NCI-H1436 (cell line): Measurements from ENCODE around the gene PIGN.
"Not testable (repeated sequence)": the region's sequence is repeated elsewhere in the genome, so short reads cannot be mapped to it uniquely, and the experiment has no call there.

ENCODE experiments used
- DNase-seq: peaks from one replicate; lab custom pipeline; 2025; lab: John Stamatoyannopoulos, UW

PIGN gene

GRCh38 chr18:62054929-62055498 lies 131.8 kb downstream of the PIGN start:
- no peak for DNase-seq

GRCh38 chr18:62048279-62048678 lies 138.6 kb downstream of the PIGN start:
- no peak for DNase-seq

- no peak for DNase-seq
These were observed 141.5 kb downstream of the PIGN start for GRCh38 chr18:62045316-62045715.

DNA sequence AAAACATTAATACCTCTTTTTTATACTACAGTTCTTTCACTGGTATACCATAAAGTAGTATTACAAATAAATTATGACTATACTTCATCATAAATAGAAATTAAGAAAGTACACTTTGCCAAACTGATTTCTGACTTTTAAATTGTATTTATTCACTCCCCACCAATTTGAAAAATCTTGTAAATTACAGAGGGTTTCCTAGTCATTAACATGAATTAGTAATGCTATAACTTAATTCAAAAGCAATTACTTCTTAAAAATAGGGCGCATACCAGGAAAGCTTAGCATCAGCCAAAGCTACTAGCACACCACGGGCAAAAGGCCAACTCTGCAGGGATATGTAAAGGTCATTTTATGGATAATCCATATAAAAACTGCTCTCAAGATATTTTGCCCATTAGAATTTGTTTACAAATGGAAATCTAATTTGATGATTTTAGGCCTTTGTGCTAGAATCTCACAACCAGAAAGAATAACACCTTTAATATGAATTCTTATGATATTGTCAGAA lies 142.3 kb downstream of the PIGN start:
- no peak for DNase-seq

GRCh38 chr18:62037989-62038778 lies 148.7 kb downstream of the PIGN start:
- no peak for DNase-seq

GRCh38 chr18:62037012-62037742 lies 149.7 kb downstream of the PIGN start:
- DNase-seq: no peak

- not testable (repeated sequence) for DNase-seq
These were observed 152.6 kb downstream of the PIGN start for GRCh38 chr18:62034286-62034685.

- no peak for DNase-seq
These were observed 153.1 kb downstream of the PIGN start for GRCh38 chr18:62033756-62034155.

- no peak for DNase-seq
These were observed 153.6 kb downstream of the PIGN start for GRCh38 chr18:62033207-62033606.

GRCh38 chr18:62030091-62030985 lies 156.5 kb downstream of the PIGN start:
- no peak for DNase-seq

DNA sequence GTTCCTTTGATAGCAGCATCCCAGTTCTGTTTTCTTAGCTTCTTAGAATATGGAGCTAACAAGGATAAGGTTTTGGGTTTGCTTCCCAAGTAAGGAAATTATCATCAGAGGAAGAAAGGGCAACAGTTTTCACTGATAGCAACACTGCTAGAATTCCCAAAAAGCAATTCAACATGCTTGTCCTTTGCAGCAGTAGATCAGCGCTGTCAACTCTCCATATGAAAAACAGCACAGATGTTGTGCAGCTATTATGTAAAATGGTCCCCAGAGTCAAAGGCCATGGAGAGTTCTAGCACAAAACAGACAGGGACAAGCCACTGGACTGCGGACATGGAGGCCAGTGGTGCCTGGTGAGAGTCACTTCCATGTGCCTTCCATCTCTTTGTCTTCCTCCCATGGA lies 158.1 kb downstream of the PIGN start:
- no peak for DNase-seq

GRCh38 chr18:62027914-62028520 lies 158.8 kb downstream of the PIGN start:
- no peak for DNase-seq

DNA sequence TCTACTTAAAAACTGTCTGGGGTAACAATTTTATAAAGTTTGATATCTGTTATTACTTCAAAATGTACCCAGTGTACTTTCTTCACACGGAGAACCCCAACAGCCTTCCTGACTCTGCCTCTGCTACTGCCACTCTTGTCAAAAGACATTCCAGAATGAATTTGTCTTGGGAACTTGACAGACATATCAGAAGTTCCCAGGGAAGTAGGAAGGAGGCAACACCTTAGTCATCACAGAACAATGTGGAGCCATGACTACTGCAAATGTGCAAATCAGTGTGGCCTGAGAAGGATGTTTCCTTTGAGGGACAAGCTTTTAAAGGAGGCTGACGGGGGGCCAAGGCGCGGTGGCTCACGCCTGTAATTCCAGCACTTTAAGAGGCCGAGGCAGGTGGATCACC lies 160.3 kb downstream of the PIGN start:
- no peak for DNase-seq

- no peak for DNase-seq
These were observed 161.9 kb downstream of the PIGN start for GRCh38 chr18:62024983-62025382.

DNA sequence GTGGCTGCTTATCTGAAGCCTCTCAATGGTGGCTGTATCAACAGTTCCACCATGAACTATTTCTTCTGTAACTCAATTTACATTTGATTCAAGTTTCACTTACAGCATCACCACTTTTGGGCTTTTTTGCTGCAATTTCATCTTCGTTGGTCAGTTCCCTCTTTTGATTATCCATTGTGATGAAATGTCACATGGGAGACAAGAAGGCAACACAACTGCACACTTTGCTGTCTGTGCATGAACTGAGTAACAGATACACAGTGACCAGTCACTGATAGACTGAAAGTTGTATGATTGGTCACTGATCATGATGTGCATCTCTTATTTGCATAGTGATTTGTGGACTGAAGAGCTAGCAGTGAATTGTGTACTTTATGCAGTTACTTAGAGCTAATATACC lies 163.3 kb downstream of the PIGN start:
- no peak for DNase-seq

DNA sequence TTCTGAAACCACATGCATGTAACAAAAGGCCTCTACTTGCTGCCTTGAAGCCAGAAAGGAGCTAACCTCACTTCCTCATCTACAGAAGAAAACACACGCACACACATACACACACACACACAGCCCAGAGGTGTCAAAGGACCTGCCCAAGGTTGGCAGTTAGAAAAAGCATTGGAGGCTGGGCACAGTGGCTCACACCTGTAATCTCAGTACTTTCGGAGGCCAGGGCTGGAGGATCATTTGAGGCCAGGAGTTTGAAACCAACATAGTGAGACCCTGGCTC lies 168.2 kb downstream of the PIGN start:
- DNase-seq: no peak

DNA sequence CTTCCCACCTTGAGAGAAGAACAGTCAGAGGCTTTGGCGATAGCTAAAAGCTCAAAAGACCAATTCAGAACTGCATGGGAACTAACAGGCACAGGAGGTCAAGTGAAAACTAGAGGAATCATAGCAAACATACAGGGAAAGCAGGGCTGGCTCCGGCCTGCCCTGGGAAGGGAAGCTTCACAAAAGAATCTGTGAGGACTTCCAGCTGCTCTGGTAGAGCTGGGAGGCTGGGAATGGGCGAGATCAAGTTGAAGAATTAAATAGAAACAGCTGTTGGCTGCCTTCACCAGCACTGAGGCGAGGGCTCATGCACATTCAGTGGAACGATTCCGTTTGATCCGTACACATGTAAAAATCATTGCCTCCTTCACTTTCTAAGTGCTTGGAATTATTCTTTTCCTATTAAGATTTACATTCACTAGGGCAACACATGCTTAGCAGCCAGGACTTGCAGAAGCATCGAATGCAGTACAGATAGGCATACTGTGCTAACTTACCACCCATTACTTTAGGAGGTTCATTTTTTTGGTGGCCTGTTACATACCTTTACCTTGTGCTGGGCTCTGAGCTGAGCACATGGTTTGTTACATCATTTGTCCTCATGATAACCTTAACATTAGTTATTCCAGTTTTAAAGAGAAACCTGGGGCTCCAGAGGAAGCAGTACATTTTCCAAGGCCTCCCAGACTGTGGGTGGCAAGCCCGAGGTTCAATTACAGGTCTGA lies 168.7 kb downstream of the PIGN start:
- no peak for DNase-seq

- no peak for DNase-seq
These were observed 169.2 kb downstream of the PIGN start for GRCh38 chr18:62017618-62018017.

GRCh38 chr18:62011416-62011815 lies 175.4 kb downstream of the PIGN start:
- no peak for DNase-seq

- no peak for DNase-seq
These were observed 177.3 kb downstream of the PIGN start for GRCh38 chr18:62009521-62009920.

GRCh38 chr18:62001396-62001795 lies 185.5 kb downstream of the PIGN start:
- DNase-seq: no peak
